GM06990 (cell line): Measurements from ENCODE around the gene PHLPP1.

ENCODE experiments used
- DNase-seq: peaks from one replicate; pipeline ENCODE4 v3.0.0-alpha.2; 2011; ENCODE audit not compliant: insufficient read length; ENCODE audit errors: extremely low read depth
- H3K27me3 ChIP-seq: replicated peaks from 2 replicates; pipeline ENCODE4 v1.6.0; 2011; ENCODE audit warnings: low read length; ENCODE audit not compliant: control insufficient read depth, insufficient read depth
- H3K36me3 ChIP-seq: 2 replicates; pipeline ENCODE4 v1.5.1; 2011; ENCODE audit warnings: low read length; ENCODE audit not compliant: control insufficient read depth, insufficient read depth
- H3K4me3 ChIP-seq: replicated peaks from 2 replicates; pipeline ENCODE4 v1.5.1; 2011; ENCODE audit warnings: low read depth, mild to moderate bottlenecking, control low read depth, low read length
- TF ChIP-seq, protein P1 (sequence below): IDR thresholded peaks from 2 replicates; pipeline ENCODE4 v1.5.1; 2011; ENCODE audit warnings: low read length, control low read depth, mild to moderate bottlenecking, inconsistent platforms; ENCODE audit not compliant: insufficient read depth, poor library complexity, severe bottlenecking

The PHLPP1 gene

DNA sequence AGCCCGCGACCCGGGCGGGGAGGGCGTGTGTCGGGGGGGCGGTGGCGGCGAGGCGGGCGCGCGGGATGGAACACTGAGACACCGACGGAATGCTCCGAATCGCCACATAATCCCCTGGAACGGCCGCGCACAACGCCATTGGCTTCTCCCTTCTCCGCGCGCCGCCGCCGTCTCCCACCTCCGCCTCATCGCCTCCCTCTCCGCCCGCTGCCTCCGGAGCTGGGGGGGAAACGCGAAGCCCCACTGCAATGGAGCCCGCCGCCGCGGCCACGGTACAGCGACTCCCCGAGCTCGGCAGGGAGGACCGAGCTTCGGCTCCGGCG is at the start of gene PHLPP1:
PHLPP1 (plus strand) TSS at position 106 of the 323 bp plus-strand sequence; CDS start at position 249, 143 bp downstream.
- TF ChIP-seq, protein P1, sequence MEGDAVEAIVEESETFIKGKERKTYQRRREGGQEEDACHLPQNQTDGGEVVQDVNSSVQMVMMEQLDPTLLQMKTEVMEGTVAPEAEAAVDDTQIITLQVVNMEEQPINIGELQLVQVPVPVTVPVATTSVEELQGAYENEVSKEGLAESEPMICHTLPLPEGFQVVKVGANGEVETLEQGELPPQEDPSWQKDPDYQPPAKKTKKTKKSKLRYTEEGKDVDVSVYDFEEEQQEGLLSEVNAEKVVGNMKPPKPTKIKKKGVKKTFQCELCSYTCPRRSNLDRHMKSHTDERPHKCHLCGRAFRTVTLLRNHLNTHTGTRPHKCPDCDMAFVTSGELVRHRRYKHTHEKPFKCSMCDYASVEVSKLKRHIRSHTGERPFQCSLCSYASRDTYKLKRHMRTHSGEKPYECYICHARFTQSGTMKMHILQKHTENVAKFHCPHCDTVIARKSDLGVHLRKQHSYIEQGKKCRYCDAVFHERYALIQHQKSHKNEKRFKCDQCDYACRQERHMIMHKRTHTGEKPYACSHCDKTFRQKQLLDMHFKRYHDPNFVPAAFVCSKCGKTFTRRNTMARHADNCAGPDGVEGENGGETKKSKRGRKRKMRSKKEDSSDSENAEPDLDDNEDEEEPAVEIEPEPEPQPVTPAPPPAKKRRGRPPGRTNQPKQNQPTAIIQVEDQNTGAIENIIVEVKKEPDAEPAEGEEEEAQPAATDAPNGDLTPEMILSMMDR: no peak
- Histone ChIP-seq H3K27me3 (peaks cover 3% of the 10 kb centered on the region; the same call in 1 of the 2 replicates), H3K36me3 (no peaks in the 10 kb centered on the region), H3K4me3 (peak within 1 kb of the TSS; percentile 76)
- no peak for DNase-seq

GRCh38 chr18:62669225-62669624 is 46.1 kb upstream of the PHLPP1 start:
- Histone ChIP-seq H3K4me3 (no peak overlapping the region), H3K27me3 (no peaks in the 10 kb centered on the region), H3K36me3 (no peaks in the 10 kb centered on the region)
- TF ChIP-seq, protein P1: no peak
- DNase-seq: no peak

DNA sequence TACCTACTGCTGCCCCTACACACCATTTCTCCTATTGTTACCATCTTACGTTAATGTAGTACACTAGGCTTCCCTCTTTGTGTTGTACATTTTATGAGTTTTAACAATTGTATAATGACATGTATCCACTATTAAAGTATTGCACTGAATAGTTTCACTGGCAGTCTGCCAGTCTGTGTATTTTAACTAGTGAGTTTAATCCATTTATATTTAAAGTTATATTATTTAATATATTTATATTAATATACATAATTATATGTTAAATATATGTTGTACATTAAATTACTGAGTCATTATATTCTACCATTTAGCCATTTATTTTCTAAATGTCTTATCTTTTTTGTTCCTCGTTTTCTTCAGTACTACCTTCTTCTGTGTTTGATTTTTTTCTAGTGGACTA is 44.8 kb upstream of the PHLPP1 start:
- TF ChIP-seq, protein P1: no peak
- no peaks in the 10 kb centered on the region for H3K27me3 ChIP-seq
- DNase-seq: no peak
- H3K36me3 ChIP-seq: no peaks in the 10 kb centered on the region
- no peak overlapping the region for H3K4me3 ChIP-seq

- Histone ChIP-seq H3K36me3 (no peaks in the 10 kb centered on the region), H3K27me3 (no peaks in the 10 kb centered on the region), H3K4me3 (no peak overlapping the region)
- DNase-seq: no peak
- TF ChIP-seq, protein P1: no peak
Measured at GRCh38 chr18:62672600-62672999, 42.7 kb upstream of the PHLPP1 start.

GRCh38 chr18:62678847-62679485 is 36.4 kb upstream of the PHLPP1 start:
- no peak for DNase-seq
- TF ChIP-seq, protein P1: no peak
- H3K4me3 ChIP-seq: no peak overlapping the region
- H3K36me3 ChIP-seq: no peaks in the 10 kb centered on the region
- H3K27me3 ChIP-seq: no peaks in the 10 kb centered on the region

- TF ChIP-seq, protein P1: no peak
- Histone ChIP-seq H3K27me3 (no peaks in the 10 kb centered on the region), H3K4me3 (no peak overlapping the region), H3K36me3 (no peaks in the 10 kb centered on the region)
- no peak for DNase-seq
Measured at GRCh38 chr18:62682371-62682770, 33.0 kb upstream of the PHLPP1 start.
